ENCODE measurements around the gene IRF4. TPM values are rescaled to one million over a fixed set of nuclear protein-coding genes. Genes with fewer than 3 reads are reported as not detected.

Gene IRF4
- total RNA-seq = 177 and 182 TPM in 2 replicates

GRCh38 chr6:391559-392440 is at the start of gene IRF4:
Gene IRF4 (plus strand): TSS chr6:391752. CDS start chr6:393153, 1,401 bp downstream.
- intact Hi-C loops (cut with micrococcal nuclease) = loop anchor here (1.0 to 10.0 kb wide), 9 partner anchors 8 to 1003 kb away; partner anchors contain the start of genes DUSP22 and EXOC2

- intact Hi-C loops (cut with micrococcal nuclease) = no loop called here
These were observed 49.4 kb upstream of the IRF4 start for GRCh38 chr6:341914-342831.

- intact Hi-C loops (cut with micrococcal nuclease) = no loop called here
These were observed 48.7 kb upstream of the IRF4 start for GRCh38 chr6:342832-343179.

GRCh38 chr6:343226-343935 is 48.2 kb upstream of the IRF4 start:
- intact Hi-C loops (cut with micrococcal nuclease) = no loop called here

- intact Hi-C loops (cut with micrococcal nuclease) = no loop called here
These were observed 47.4 kb upstream of the IRF4 start for GRCh38 chr6:343960-344815.

GRCh38 chr6:344816-345340 is 46.7 kb upstream of the IRF4 start:
- intact Hi-C loops (cut with micrococcal nuclease) = no loop called here

GRCh38 chr6:345747-346385 is 45.7 kb upstream of the IRF4 start:
- intact Hi-C loops (cut with micrococcal nuclease) = no loop called here

GRCh38 chr6:346386-347030 is 45.0 kb upstream of the IRF4 start:
- intact Hi-C loops (cut with micrococcal nuclease) = no loop called here

GRCh38 chr6:347232-347631 is 44.3 kb upstream of the IRF4 start:
- intact Hi-C loops (cut with micrococcal nuclease) = no loop called here

- intact Hi-C loops (cut with micrococcal nuclease) = no loop called here
These were observed 43.3 kb upstream of the IRF4 start for GRCh38 chr6:347951-348859.

- intact Hi-C loops (cut with micrococcal nuclease) = no loop called here
These were observed 42.6 kb upstream of the IRF4 start for GRCh38 chr6:348860-349396.

- intact Hi-C loops (cut with micrococcal nuclease) = no loop called here
These were observed 42.0 kb upstream of the IRF4 start for GRCh38 chr6:349491-349921.

GRCh38 chr6:350371-350770 is 41.2 kb upstream of the IRF4 start:
- intact Hi-C loops (cut with micrococcal nuclease) = no loop called here

GRCh38 chr6:351011-351866 is 40.3 kb upstream of the IRF4 start:
- intact Hi-C loops (cut with micrococcal nuclease) = no loop called here

- intact Hi-C loops (cut with micrococcal nuclease) = no loop called here
These were observed 39.7 kb upstream of the IRF4 start for GRCh38 chr6:351867-352289.

GRCh38 chr6:352474-352873 is 39.1 kb upstream of the IRF4 start:
- intact Hi-C loops (cut with micrococcal nuclease) = no loop called here

- intact Hi-C loops (cut with micrococcal nuclease) = no loop called here
These were observed 38.6 kb upstream of the IRF4 start for GRCh38 chr6:352896-353470.
